ENCODE results near the gene CYLD.

Gene CYLD

DNA sequence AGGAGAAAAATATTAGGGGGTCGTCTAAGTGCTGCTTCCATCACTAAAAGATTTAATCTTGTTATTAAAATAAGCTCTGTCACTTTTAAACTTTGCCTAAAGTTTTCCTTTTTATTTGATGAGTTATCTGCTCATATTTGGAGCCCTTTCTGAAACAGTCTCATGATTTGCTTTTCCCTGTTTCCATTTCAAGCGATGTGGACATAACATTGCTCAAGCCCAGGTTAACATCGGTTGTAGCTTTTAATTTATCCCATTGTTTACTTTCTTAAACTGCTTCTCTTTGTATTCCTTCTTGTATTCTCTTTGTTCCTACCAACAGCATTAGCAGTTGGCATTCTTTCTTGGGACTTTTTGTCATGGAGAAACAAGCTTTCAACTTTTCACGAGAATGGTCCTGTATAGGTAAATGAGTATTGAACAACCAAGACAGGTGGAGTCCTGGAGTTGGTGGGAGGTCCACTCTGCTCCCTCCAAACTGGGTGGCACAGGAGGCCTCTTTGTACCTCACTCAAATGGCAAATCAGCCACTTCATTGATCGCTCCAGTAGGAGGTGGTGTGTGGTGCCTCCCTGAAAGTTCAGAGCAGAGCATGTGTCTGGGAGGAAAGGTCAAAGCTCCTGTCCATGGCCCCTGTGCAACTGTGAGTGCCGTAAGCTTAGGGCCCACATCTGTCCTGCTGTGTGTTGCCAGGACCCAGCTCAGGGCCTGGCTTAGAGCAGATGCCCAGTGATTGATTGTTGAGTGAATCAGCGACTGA, 107.0 kb downstream of the CYLD start:
- DNase-seq, result no peak

Measured in AML-193 (cell line).